A549 treated with Mapracorat at 1 μM for 4 hours (cell line): ENCODE data around the gene CLEC14A. TPM values are rescaled to one million over a fixed set of nuclear protein-coding genes. Genes with fewer than 3 reads are reported as not detected.

Source experiments
- total RNA-seq: library from RNA; stranded (reverse); fragments of 200-300 nt; extraction: Qiagen RNA extraction; gene quantifications from 5 replicates; pipeline ENCODE4 v1.2.3, GENCODE V29; 2022

The CLEC14A gene, protein sequence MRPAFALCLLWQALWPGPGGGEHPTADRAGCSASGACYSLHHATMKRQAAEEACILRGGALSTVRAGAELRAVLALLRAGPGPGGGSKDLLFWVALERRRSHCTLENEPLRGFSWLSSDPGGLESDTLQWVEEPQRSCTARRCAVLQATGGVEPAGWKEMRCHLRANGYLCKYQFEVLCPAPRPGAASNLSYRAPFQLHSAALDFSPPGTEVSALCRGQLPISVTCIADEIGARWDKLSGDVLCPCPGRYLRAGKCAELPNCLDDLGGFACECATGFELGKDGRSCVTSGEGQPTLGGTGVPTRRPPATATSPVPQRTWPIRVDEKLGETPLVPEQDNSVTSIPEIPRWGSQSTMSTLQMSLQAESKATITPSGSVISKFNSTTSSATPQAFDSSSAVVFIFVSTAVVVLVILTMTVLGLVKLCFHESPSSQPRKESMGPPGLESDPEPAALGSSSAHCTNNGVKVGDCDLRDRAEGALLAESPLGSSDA
- total RNA-seq = not detected in 5 replicates

DNA sequence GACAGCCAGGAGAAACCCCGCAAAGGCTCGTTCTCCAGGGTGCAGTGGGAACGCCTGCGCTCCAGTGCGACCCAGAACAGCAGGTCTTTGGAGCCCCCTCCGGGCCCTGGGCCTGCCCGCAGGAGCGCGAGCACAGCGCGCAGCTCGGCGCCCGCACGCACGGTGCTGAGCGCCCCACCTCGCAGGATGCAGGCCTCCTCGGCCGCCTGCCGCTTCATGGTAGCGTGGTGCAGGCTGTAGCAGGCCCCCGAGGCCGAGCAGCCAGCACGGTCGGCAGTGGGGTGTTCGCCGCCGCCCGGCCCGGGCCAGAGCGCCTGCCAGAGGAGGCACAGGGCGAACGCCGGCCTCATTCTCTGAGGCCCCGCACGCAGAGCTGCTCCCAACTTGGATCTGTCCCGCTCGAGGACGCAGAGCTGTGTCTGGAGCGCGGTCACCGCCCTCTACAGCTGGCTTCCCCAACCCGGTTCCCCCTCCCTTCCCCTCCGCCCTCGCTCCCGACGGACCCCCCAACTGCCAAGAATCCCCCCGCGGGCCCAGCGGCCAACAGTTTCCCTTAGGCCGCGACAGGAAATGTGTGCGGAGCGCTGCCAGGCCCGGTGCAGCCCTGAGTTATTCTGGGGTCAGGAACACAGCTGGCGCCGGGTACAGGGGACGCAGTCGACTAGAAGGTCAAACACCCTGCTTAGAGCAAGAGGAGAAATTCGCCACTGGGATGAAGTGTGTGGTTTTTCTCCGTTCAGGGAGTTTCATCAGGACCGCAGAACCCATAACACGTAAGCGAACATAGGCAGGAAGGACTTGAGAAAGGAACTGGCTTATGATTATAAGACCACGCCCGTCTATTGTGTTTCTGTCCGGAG lies at the start of gene CLEC14A:
TSS of gene CLEC14A (minus strand) at position 421 of the 860 bp plus-strand sequence. CDS start at position 350, 71 bp downstream.

DNA sequence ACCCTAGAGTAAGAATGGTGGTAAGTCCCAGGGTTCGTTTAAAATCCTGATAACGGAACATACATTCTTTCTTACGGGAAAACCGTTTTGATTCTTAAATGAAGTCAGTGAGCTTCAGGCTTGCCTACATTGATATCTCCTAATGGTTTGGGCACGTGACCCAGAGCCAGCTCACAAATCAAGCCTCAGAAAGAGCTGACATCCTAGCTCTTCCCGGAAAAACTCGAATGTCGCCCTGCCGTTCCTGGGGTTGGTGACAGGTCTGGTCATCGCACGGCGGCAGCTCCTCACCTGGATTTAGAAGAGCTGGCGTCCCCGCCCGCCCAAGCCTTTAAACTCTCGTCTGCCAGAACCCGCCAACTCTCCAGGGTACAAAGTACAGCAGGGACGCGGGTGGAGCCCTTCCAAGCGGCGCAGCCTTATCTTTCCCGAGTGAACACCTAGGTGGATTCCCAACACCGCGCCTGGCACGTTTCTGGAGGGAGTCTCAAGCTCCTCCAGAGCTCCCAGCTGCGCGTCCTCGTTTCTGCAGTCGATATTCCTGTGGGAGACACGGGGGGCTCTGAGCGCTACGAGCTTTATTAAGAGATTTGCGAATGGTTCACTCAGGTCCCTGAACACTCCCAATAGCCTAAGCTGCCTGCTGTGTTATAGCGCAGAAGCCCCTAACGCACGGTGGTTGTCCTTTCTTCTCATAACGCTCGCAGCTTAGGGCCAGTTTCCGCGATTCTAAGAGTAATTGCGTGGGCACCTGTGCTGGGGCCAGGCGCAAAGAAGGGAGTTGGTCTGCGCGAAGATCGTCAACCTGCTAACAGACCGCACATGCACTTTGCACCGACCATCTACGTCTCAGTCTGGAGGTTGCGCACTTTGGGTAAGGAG lies 47.9 kb downstream of the CLEC14A start, which contains the start of gene SSTR1:
TSS of gene SSTR1 (plus strand) at position 169 of the 882 bp plus-strand sequence. CDS start 1,486 bp downstream, outside the sequence.

Other genes starting within 250 kb of the CLEC14A start
- gene SSTR1, start 48.2 kb downstream of the CLEC14A start, total RNA-seq = not detected in 5 replicates